Hematopoietic multipotent progenitor cell treated with erythropoietin and hydrocortisone succinate and interleukin-3 and kit ligand, for 17 days (in vitro differentiated cells): Measurements from ENCODE around the gene C6orf132.

Source experiments
- DNase-seq: peaks from one replicate; pipeline ENCODE4 v3.0.0-alpha.2; 2015; ENCODE audit warnings: low spot score

The C6orf132 gene

GRCh38 chr6:42135161-42135560 lies 7.3 kb downstream of the C6orf132 start:
- no peak for DNase-seq

- no peak for DNase-seq
These were observed 8.5 kb downstream of the C6orf132 start for GRCh38 chr6:42133926-42134325.

GRCh38 chr6:42131531-42131930 lies 10.9 kb downstream of the C6orf132 start:
- no peak for DNase-seq

GRCh38 chr6:42129360-42129676 lies 13.1 kb downstream of the C6orf132 start:
- DNase-seq, result no peak

- DNase-seq, result no peak
These were observed 13.7 kb downstream of the C6orf132 start for GRCh38 chr6:42128460-42129359.

- DNase-seq, result no peak
These were observed 16.8 kb downstream of the C6orf132 start for GRCh38 chr6:42125663-42126062.

- DNase-seq, result no peak
These were observed 17.2 kb downstream of the C6orf132 start for GRCh38 chr6:42125231-42125630.

- DNase-seq, result no peak
These were observed 18.1 kb downstream of the C6orf132 start for GRCh38 chr6:42124223-42124836.

- no peak for DNase-seq
These were observed 18.9 kb downstream of the C6orf132 start for GRCh38 chr6:42123379-42124103.

GRCh38 chr6:42120895-42121865 lies 21.2 kb downstream of the C6orf132 start:
- no peak for DNase-seq

GRCh38 chr6:42118162-42119001 lies 24.0 kb downstream of the C6orf132 start:
- no peak for DNase-seq

- DNase-seq, result no peak
These were observed 24.6 kb downstream of the C6orf132 start for GRCh38 chr6:42117843-42118161.

GRCh38 chr6:42113936-42114636 lies 28.3 kb downstream of the C6orf132 start:
- DNase-seq, result no peak

GRCh38 chr6:42112351-42112750 lies 30.1 kb downstream of the C6orf132 start:
- no peak for DNase-seq

GRCh38 chr6:42110683-42111082 lies 31.7 kb downstream of the C6orf132 start:
- no peak for DNase-seq

- DNase-seq, result no peak
These were observed 34.3 kb downstream of the C6orf132 start for GRCh38 chr6:42108071-42108470.

- DNase-seq, result no peak
These were observed 36.1 kb downstream of the C6orf132 start for GRCh38 chr6:42106112-42107023.

GRCh38 chr6:42105709-42106108 lies 36.7 kb downstream of the C6orf132 start:
- DNase-seq, result no peak

GRCh38 chr6:42105156-42105648 lies 37.2 kb downstream of the C6orf132 start:
- DNase-seq, result no peak
